CD8-positive, alpha-beta memory T cell (primary cell): ENCODE measurements around the gene VPS13D. TPM values are rescaled to one million over a fixed set of nuclear protein-coding genes. Genes with fewer than 3 reads are reported as not detected.
A peak's percentile ranks its signal among the peaks of the same experiment; 100 is the strongest.

Source experiments
- CTCF ChIA-PET: fragments of 350-600 bp; sonication (Branson Sonifier 250); formaldehyde crosslinking; loops from one replicate; lab custom pipeline; 2021; ENCODE audit warnings: antibody characterized with exemption; lab: Charles Lee
- POLR2A ChIA-PET: fragments of 350-600 bp; sonication (Branson Sonifier 250); formaldehyde crosslinking; loops from one replicate; lab custom pipeline; 2021; ENCODE audit warnings: antibody characterized with exemption; lab: Charles Lee
- DNase-seq, 5 donors: peaks; one replicate each; pipeline versions ENCODE4 v3.0.0 to v3.0.0-alpha.2; 2020 to 2022; ENCODE audit warnings: mixed read lengths in 1 of 5
- H3K27ac ChIP-seq: one replicate; pipeline ENCODE4 v1.7.0; 2013; ENCODE audit warnings: low read depth, mild to moderate bottlenecking, low read length, moderate library complexity
- H3K27me3 ChIP-seq: 2 replicates; pipeline ENCODE4 v1.7.0; 2013; ENCODE audit warnings: low read length, mild to moderate bottlenecking; ENCODE audit not compliant: insufficient read depth, poor library complexity, severe bottlenecking
- H3K36me3 ChIP-seq: 2 replicates; pipeline ENCODE4 v1.7.0; 2013; ENCODE audit warnings: mild to moderate bottlenecking, low read length, moderate library complexity; ENCODE audit not compliant: insufficient read depth
- H3K4me1 ChIP-seq: 2 replicates; pipeline ENCODE4 v1.7.0; 2013; ENCODE audit warnings: mild to moderate bottlenecking, low read length, moderate library complexity; ENCODE audit not compliant: insufficient read depth
- H3K4me3 ChIP-seq: 2 replicates; pipeline ENCODE4 v1.7.0; 2013; ENCODE audit warnings: mild to moderate bottlenecking, low read length
- H3K9me3 ChIP-seq: 2 replicates; pipeline ENCODE4 v1.7.0; 2013; ENCODE audit warnings: mild to moderate bottlenecking, low read length
- H3K27ac Mint-ChIP-seq, 8 donors: one replicate each; pipeline ENCODE4 v1.8.0; 2020 to 2021; ENCODE audit warnings: mixed read lengths in 8 of 8, mild to moderate bottlenecking in 6 of 8, inconsistent platforms in 3 of 8, moderate library complexity in 3 of 8
- H3K27me3 Mint-ChIP-seq, 2 donors: one replicate each; pipeline ENCODE4 v1.8.0; 2020 to 2021; ENCODE audit warnings: mixed read lengths in 2 of 2, mild to moderate bottlenecking in 1 of 2, moderate library complexity in 1 of 2
- H3K36me3 Mint-ChIP-seq, 3 donors: one replicate each; pipeline ENCODE4 v1.8.0; 2020 to 2021; ENCODE audit warnings: mixed read lengths in 3 of 3, inconsistent platforms in 1 of 3, mild to moderate bottlenecking in 1 of 3
- H3K4me1 Mint-ChIP-seq, 3 donors: one replicate each; pipeline ENCODE4 v1.8.0; 2020 to 2021; ENCODE audit warnings: mixed read lengths in 3 of 3, inconsistent platforms in 1 of 3, mild to moderate bottlenecking in 1 of 3
- H3K4me3 Mint-ChIP-seq, 7 donors: one replicate each; pipeline ENCODE4 v1.8.0; 2020 to 2021; ENCODE audit warnings: mixed read lengths in 7 of 7, mild to moderate bottlenecking in 6 of 7, moderate library complexity in 4 of 7, inconsistent platforms in 2 of 7
- H3K9me3 Mint-ChIP-seq, 5 donors: one replicate each; pipeline ENCODE4 v1.8.0; 2020 to 2022; ENCODE audit warnings: mixed read lengths in 5 of 5, mild to moderate bottlenecking in 3 of 5, moderate library complexity in 2 of 5, inconsistent platforms in 1 of 5
- polyA plus RNA-seq: library from polyadenylated mRNA; unstranded; fragments of 300-500 nt; fragmentation: Illumina TruSeq; gene quantifications from one replicate; pipeline ENCODE4 v1.2.3, GENCODE V29; 2021
- total RNA-seq, 2 experiments: library from RNA; stranded (reverse); gene quantifications; one replicate each; pipeline ENCODE4 v1.2.3, GENCODE V29; 2021

Gene VPS13D
- total and polyA plus RNA-seq, 3 experiments from 2014 or later = 9.7 to 28.5 (median 24.1) TPM

GRCh38 chr1:12279728-12280464, 50.1 kb downstream of the VPS13D start:
- H3K27me3 ChIP-seq = no peaks in the 10 kb centered on the region
- no peaks in the 10 kb centered on the region for H3K4me1 ChIP-seq
- H3K4me1 Mint-ChIP-seq = peaks cover 4 to 13% (median 4%) of the 10 kb centered on the region in 3 donors
- H3K27ac Mint-ChIP-seq = peak overlapping the region in 1 of 8 donors; percentile 38
- no peaks in the 10 kb centered on the region for H3K9me3 Mint-ChIP-seq
- H3K27ac ChIP-seq = no peak overlapping the region
- no peak overlapping the region for H3K4me3 ChIP-seq
- CTCF ChIA-PET = interaction anchor here (0.7 to 1.2 kb wide), 3 partner anchors 296 to 1057 kb away, joined by 3 read pairs; no protein-coding TSS in a partner anchor
- peaks cover 60% of the 10 kb centered on the region for H3K36me3 ChIP-seq
- no peak overlapping the region for H3K4me3 Mint-ChIP-seq
- no peak for DNase-seq
- H3K27me3 Mint-ChIP-seq = no peaks in the 10 kb centered on the region
- POLR2A ChIA-PET = no interaction called here
- no peaks in the 10 kb centered on the region for H3K9me3 ChIP-seq
- H3K36me3 Mint-ChIP-seq = peaks cover 18 to 87% (median 31%) of the 10 kb centered on the region in 3 donors

- Mint-ChIP-seq H3K4me3 (no peak overlapping the region), H3K27me3 (no peaks in the 10 kb centered on the region), H3K4me1 (peaks cover 9 to 29% (median 13%) of the 10 kb centered on the region in 3 donors), H3K36me3 (peaks cover 19 to 82% (median 27%) of the 10 kb centered on the region in 3 donors), H3K27ac (no peak overlapping the region), H3K9me3 (no peaks in the 10 kb centered on the region)
- CTCF ChIA-PET = no interaction called here
- Histone ChIP-seq H3K27ac (no peak overlapping the region), H3K4me1 (no peaks in the 10 kb centered on the region), H3K27me3 (no peaks in the 10 kb centered on the region), H3K36me3 (peaks cover 41% of the 10 kb centered on the region), H3K9me3 (no peaks in the 10 kb centered on the region), H3K4me3 (no peak overlapping the region)
- no peak for DNase-seq
- POLR2A ChIA-PET = no interaction called here
Observed at GRCh38 chr1:12282142-12282541, 52.3 kb downstream of the VPS13D start.

- peaks cover 15 to 29% (median 22%) of the 10 kb centered on the region in 3 donors for H3K4me1 Mint-ChIP-seq
- no peaks in the 10 kb centered on the region for H3K27me3 Mint-ChIP-seq
- H3K27ac Mint-ChIP-seq = no peak overlapping the region
- Histone ChIP-seq H3K9me3 (no peaks in the 10 kb centered on the region), H3K4me3 (no peak overlapping the region), H3K36me3 (peaks cover 36% of the 10 kb centered on the region), H3K27ac (no peak overlapping the region), H3K27me3 (no peaks in the 10 kb centered on the region), H3K4me1 (no peaks in the 10 kb centered on the region)
- POLR2A ChIA-PET = no interaction called here
- no peak for DNase-seq
- no peaks in the 10 kb centered on the region for H3K9me3 Mint-ChIP-seq
- H3K36me3 Mint-ChIP-seq = peaks cover 19 to 79% (median 21%) of the 10 kb centered on the region in 3 donors
- CTCF ChIA-PET = no interaction called here
- no peak overlapping the region for H3K4me3 Mint-ChIP-seq
Observed at GRCh38 chr1:12284486-12284885, 54.7 kb downstream of the VPS13D start.

- no peak for DNase-seq
- no peak overlapping the region for H3K27ac Mint-ChIP-seq
- H3K4me3 ChIP-seq = no peak overlapping the region
- no peaks in the 10 kb centered on the region for H3K27me3 Mint-ChIP-seq
- ChIA-PET POLR2A (no interaction called here), CTCF (no interaction called here)
- H3K27ac ChIP-seq = no peak overlapping the region
- no peaks in the 10 kb centered on the region for H3K9me3 Mint-ChIP-seq
- no peaks in the 10 kb centered on the region for H3K27me3 ChIP-seq
- peaks cover 15 to 29% (median 22%) of the 10 kb centered on the region in 3 donors for H3K4me1 Mint-ChIP-seq
- H3K4me3 Mint-ChIP-seq = no peak overlapping the region
- H3K36me3 Mint-ChIP-seq = peaks cover 19 to 79% (median 19%) of the 10 kb centered on the region in 3 donors
- H3K4me1 ChIP-seq = no peaks in the 10 kb centered on the region
- H3K9me3 ChIP-seq = no peaks in the 10 kb centered on the region
- H3K36me3 ChIP-seq = peaks cover 36% of the 10 kb centered on the region
Observed at GRCh38 chr1:12285496-12286143, 55.8 kb downstream of the VPS13D start.

- H3K36me3 Mint-ChIP-seq = peaks cover 6 to 82% (median 16%) of the 10 kb centered on the region in 3 donors
- ChIA-PET CTCF (no interaction called here), POLR2A (no interaction called here)
- peaks cover 13 to 29% (median 22%) of the 10 kb centered on the region in 3 donors for H3K4me1 Mint-ChIP-seq
- Histone ChIP-seq H3K27me3 (no peaks in the 10 kb centered on the region), H3K36me3 (peaks cover 28% of the 10 kb centered on the region), H3K4me1 (no peaks in the 10 kb centered on the region), H3K27ac (no peak overlapping the region), H3K4me3 (no peak overlapping the region), H3K9me3 (no peaks in the 10 kb centered on the region)
- H3K4me3 Mint-ChIP-seq = no peak overlapping the region
- DNase-seq = no peak
- no peaks in the 10 kb centered on the region for H3K27me3 Mint-ChIP-seq
- H3K9me3 Mint-ChIP-seq = no peaks in the 10 kb centered on the region
- peak overlapping the region in 1 of 8 donors; percentile 47 for H3K27ac Mint-ChIP-seq
Observed at GRCh38 chr1:12287869-12288268, 58.0 kb downstream of the VPS13D start.

GRCh38 chr1:12290828-12291227, 61.0 kb downstream of the VPS13D start:
- Mint-ChIP-seq H3K9me3 (no peaks in the 10 kb centered on the region), H3K27ac (no peak overlapping the region), H3K4me1 (peaks cover 11 to 19% (median 18%) of the 10 kb centered on the region in 3 donors), H3K27me3 (no peaks in the 10 kb centered on the region), H3K4me3 (no peak overlapping the region), H3K36me3 (peaks cover 9 to 82% (median 20%) of the 10 kb centered on the region in 3 donors)
- no peak overlapping the region for H3K4me3 ChIP-seq
- no peaks in the 10 kb centered on the region for H3K9me3 ChIP-seq
- peaks cover 19% of the 10 kb centered on the region for H3K36me3 ChIP-seq
- no peaks in the 10 kb centered on the region for H3K27me3 ChIP-seq
- ChIA-PET POLR2A (no interaction called here), CTCF (interaction anchor here (1.4 kb wide), 1 partner anchor 329 kb away, joined by 3 read pairs; no protein-coding TSS in a partner anchor)
- no peak overlapping the region for H3K27ac ChIP-seq
- H3K4me1 ChIP-seq = no peaks in the 10 kb centered on the region
- no peak for DNase-seq

GRCh38 chr1:12293416-12293815, 63.6 kb downstream of the VPS13D start:
- CTCF ChIA-PET = interaction anchor here (1.8 kb wide), 1 partner anchor 168 kb away, joined by 4 read pairs; no protein-coding TSS in a partner anchor
- no peak for DNase-seq
- Histone ChIP-seq H3K27ac (no peak overlapping the region), H3K36me3 (peaks cover 19% of the 10 kb centered on the region), H3K4me3 (no peak overlapping the region), H3K4me1 (no peaks in the 10 kb centered on the region), H3K27me3 (no peaks in the 10 kb centered on the region), H3K9me3 (no peaks in the 10 kb centered on the region)
- Mint-ChIP-seq H3K27me3 (no peaks in the 10 kb centered on the region), H3K27ac (peak overlapping the region in 1 of 8 donors; percentile 12), H3K36me3 (peaks cover 3 to 80% (median 17%) of the 10 kb centered on the region in 3 donors), H3K9me3 (no peaks in the 10 kb centered on the region), H3K4me3 (no peak overlapping the region), H3K4me1 (peaks cover 3 to 9% (median 5%) of the 10 kb centered on the region in 3 donors)
- POLR2A ChIA-PET = no interaction called here

- H3K4me3 ChIP-seq = no peak overlapping the region
- H3K27me3 ChIP-seq = no peaks in the 10 kb centered on the region
- peaks cover 4 to 9% (median 5%) of the 10 kb centered on the region in 3 donors for H3K4me1 Mint-ChIP-seq
- no peaks in the 10 kb centered on the region for H3K9me3 Mint-ChIP-seq
- POLR2A ChIA-PET = no interaction called here
- CTCF ChIA-PET = interaction anchor here (1.2 kb wide), 1 partner anchor 22 kb away, joined by 3 read pairs; no protein-coding TSS in a partner anchor
- peaks cover 19% of the 10 kb centered on the region for H3K36me3 ChIP-seq
- H3K36me3 Mint-ChIP-seq = peaks cover 3 to 83% (median 17%) of the 10 kb centered on the region in 3 donors
- no peaks in the 10 kb centered on the region for H3K27me3 Mint-ChIP-seq
- H3K9me3 ChIP-seq = no peaks in the 10 kb centered on the region
- H3K27ac Mint-ChIP-seq = no peak overlapping the region
- H3K4me1 ChIP-seq = no peaks in the 10 kb centered on the region
- no peak overlapping the region for H3K27ac ChIP-seq
- H3K4me3 Mint-ChIP-seq = no peak overlapping the region
- DNase-seq = no peak
Observed at GRCh38 chr1:12294076-12294475, 64.2 kb downstream of the VPS13D start.
